ENCODE data around the gene GDI1. TPM values are rescaled to one million over a fixed set of nuclear protein-coding genes. Genes with fewer than 3 reads are reported as not detected.

The GDI1 gene
- total and polyA plus RNA-seq, 10 of the 15 experiments (the other 5 are each of a cell fraction or from before 2014, with no cell fraction given), result 0.92 to 102 (median 49.6) TPM

DNA sequence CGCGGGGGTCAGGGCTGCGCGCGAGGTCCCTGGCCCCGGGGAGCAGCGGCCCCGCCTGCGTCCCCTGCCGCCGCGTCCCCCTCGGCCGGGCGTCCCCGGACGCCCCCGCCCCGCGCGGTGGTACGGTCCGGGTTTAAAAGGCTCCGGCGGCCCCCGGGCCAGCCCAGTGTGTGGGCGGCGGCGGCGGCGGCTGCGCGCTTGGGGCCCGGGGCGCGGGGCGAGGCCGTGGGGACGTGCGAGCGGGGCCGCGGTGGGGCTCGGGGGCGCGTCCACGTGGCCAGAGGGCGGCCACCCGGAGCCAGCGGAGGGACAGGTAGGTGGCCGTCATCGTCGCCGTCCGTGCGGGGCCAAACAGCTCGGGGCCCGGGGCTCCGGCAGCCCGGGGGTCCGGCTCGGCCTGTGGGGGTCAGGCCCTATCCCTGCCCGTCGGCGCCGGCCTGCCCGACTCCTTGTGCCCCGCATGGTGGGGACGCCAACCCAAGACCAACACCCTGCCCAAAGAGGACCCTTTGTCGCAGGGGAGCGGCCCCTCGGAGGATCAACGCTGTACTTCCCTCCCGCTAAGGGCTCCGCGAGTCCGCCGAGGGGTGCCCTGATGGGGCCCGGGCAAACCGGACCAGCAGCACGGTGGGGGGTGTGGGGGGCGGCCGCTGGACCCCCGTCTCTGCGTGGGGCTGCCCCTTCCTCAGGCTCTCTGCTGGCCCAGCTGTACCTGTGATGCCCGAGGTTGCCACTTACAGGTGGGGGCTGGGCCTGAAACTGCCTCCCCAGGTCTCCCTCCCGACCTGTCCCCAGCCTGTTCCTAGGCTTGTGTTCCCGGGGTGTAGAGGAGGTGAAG is 21.4 kb downstream of the GDI1 start, which contains the start of gene PLXNA3:
Gene PLXNA3, plus strand, starts transcription at position 166 of the 838 bp plus-strand sequence. CDS start 1,903 bp downstream, outside the sequence.
- Histone ChIP-seq H3K4me2 (ENCODE audit: control insufficient read depth, insufficient read depth) (peak within 1 kb of the TSS; percentile 54; the same call in 1 of the 2 replicates), H3K4me1 (ENCODE audit: control insufficient read depth, insufficient read depth, low read length) (no peaks in the 10 kb centered on the region), H3K79me2 (ENCODE audit: control insufficient read depth, insufficient read depth, low read length) (peaks cover 9% of the 10 kb centered on the region), H4K20me1 (ENCODE audit: control insufficient read depth, insufficient read depth) (no peaks in the 10 kb centered on the region), H3K27ac (ENCODE audit: control insufficient read depth, insufficient read depth) (peak within 1 kb of the TSS; percentile 61), H2AFZ (ENCODE audit: control insufficient read depth, low read depth, low read length) (peak within 1 kb of the TSS; percentile 33), H3K36me3 (ENCODE audit: control insufficient read depth in 2 of 2, insufficient read depth in 2 of 2, low read length in 1 of 2) (no peaks in the 10 kb centered on the region), H3K27me3 (replicated peaks in 1 of 2; ENCODE audit: control insufficient read depth in 2 of 2, insufficient read depth in 2 of 2, low read length in 1 of 2) (no peaks in the 10 kb centered on the region), H3K9ac (ENCODE audit: control insufficient read depth, insufficient read depth, low read length) (peak within 1 kb of the TSS; percentile 56), H3K9me3 (replicated peaks; ENCODE audit: control insufficient read depth, insufficient read depth, low read length) (no peaks in the 10 kb centered on the region; the same call in 2 of the 3 replicates), H3K4me3 (peak within 1 kb of the TSS; percentile 77)
- ATAC-seq (peak; percentile 76), FAIRE-seq (no peak), DNase-seq (ENCODE audit: low read depth, low spot score) (no peak)
- 36% methylated on average over 43 of the region's 88 CpGs for WGBS (ENCODE audit: insufficient coverage, insufficient replicate concordance, low lambda C conversion rate, missing lambda C conversion rate)
- ChIA-PET POLR2A (interaction anchor here (0.5 to 1.0 kb wide), 6 partner anchors 12 to 704 kb away, joined by 3 to 4 read pairs (median 4); partner anchors contain the start of gene UBL4A), CTCF (interaction anchor here (0.6 to 1.4 kb wide), 3 partner anchors 69 to 85 kb away, joined by 3 to 4 read pairs (median 3); no protein-coding TSS in a partner anchor), SMC1A (ENCODE audit: uncharacterized antibody, unreplicated experiment) (interaction anchor here (1.1 kb wide), 1 partner anchor 68 kb away, joined by 3 read pairs; no protein-coding TSS in a partner anchor), RAD21 (ENCODE audit: unreplicated experiment) (no interaction called here)
- no TSS peak for BruUV-seq (replicated peaks)
- in situ Hi-C loops (cut with MboI), result no loop called here
- intact Hi-C loops (cut with micrococcal nuclease; ENCODE audit: unreplicated experiment), result no loop called here
- TF ChIP-seq MXI1 (IDR thresholded peaks at IDR 0.05; ENCODE audit: low read depth, low read length) (no peak), MYC (IDR thresholded peaks at IDR 0.05; ENCODE audit: insufficient read depth, insufficient read length, insufficient replicate concordance, low read length, severe bottlenecking) (no peak), FOS (IDR thresholded peaks at IDR 0.05; ENCODE audit: borderline replicate concordance, extremely low read depth, insufficient read length) (no peak), SIN3A (IDR thresholded peaks at IDR 0.05; ENCODE audit: low read depth, low read length) (no peak), EP300 (IDR thresholded peaks at IDR 0.05; ENCODE audit: borderline replicate concordance in 1 of 2, control insufficient read depth in 1 of 2, low read depth in 2 of 2, low read length in 2 of 2) (no peak), RCOR1 (conservative IDR thresholded peaks at IDR 0.05; ENCODE audit: low read depth, low read length) (no peak), CBX3 (IDR thresholded peaks at IDR 0.05; ENCODE audit: borderline replicate concordance, low read depth) (no peak), STAT1 (conservative IDR thresholded peaks at IDR 0.05) (no peak), NR2C1 (IDR thresholded peaks at IDR 0.05) (0 out of 2 replicates have a peak, but pooled peaks have one; percentile 19), HDAC2 (IDR thresholded peaks at IDR 0.05) (no peak)
- TF ChIP-seq, protein P1, sequence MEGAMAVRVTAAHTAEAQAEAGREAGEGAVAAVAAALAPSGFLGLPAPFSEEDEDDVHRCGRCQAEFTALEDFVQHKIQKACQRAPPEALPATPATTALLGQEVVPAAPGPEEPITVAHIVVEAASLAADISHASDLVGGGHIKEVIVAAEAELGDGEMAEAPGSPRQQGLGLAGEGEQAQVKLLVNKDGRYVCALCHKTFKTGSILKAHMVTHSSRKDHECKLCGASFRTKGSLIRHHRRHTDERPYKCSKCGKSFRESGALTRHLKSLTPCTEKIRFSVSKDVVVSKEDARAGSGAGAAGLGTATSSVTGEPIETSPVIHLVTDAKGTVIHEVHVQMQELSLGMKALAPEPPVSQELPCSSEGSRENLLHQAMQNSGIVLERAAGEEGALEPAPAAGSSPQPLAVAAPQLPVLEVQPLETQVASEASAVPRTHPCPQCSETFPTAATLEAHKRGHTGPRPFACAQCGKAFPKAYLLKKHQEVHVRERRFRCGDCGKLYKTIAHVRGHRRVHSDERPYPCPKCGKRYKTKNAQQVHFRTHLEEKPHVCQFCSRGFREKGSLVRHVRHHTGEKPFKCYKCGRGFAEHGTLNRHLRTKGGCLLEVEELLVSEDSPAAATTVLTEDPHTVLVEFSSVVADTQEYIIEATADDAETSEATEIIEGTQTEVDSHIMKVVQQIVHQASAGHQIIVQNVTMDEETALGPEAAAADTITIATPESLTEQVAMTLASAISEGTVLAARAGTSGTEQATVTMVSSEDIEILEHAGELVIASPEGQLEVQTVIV (IDR thresholded peaks at IDR 0.05; ENCODE audit: borderline replicate concordance, partially characterized antibody), result no peak
- TF ChIP-seq, protein P2, sequence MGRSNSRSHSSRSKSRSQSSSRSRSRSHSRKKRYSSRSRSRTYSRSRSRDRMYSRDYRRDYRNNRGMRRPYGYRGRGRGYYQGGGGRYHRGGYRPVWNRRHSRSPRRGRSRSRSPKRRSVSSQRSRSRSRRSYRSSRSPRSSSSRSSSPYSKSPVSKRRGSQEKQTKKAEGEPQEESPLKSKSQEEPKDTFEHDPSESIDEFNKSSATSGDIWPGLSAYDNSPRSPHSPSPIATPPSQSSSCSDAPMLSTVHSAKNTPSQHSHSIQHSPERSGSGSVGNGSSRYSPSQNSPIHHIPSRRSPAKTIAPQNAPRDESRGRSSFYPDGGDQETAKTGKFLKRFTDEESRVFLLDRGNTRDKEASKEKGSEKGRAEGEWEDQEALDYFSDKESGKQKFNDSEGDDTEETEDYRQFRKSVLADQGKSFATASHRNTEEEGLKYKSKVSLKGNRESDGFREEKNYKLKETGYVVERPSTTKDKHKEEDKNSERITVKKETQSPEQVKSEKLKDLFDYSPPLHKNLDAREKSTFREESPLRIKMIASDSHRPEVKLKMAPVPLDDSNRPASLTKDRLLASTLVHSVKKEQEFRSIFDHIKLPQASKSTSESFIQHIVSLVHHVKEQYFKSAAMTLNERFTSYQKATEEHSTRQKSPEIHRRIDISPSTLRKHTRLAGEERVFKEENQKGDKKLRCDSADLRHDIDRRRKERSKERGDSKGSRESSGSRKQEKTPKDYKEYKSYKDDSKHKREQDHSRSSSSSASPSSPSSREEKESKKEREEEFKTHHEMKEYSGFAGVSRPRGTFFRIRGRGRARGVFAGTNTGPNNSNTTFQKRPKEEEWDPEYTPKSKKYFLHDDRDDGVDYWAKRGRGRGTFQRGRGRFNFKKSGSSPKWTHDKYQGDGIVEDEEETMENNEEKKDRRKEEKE (IDR thresholded peaks at IDR 0.05), result peak; percentile 90
- TF ChIP-seq, protein P3, sequence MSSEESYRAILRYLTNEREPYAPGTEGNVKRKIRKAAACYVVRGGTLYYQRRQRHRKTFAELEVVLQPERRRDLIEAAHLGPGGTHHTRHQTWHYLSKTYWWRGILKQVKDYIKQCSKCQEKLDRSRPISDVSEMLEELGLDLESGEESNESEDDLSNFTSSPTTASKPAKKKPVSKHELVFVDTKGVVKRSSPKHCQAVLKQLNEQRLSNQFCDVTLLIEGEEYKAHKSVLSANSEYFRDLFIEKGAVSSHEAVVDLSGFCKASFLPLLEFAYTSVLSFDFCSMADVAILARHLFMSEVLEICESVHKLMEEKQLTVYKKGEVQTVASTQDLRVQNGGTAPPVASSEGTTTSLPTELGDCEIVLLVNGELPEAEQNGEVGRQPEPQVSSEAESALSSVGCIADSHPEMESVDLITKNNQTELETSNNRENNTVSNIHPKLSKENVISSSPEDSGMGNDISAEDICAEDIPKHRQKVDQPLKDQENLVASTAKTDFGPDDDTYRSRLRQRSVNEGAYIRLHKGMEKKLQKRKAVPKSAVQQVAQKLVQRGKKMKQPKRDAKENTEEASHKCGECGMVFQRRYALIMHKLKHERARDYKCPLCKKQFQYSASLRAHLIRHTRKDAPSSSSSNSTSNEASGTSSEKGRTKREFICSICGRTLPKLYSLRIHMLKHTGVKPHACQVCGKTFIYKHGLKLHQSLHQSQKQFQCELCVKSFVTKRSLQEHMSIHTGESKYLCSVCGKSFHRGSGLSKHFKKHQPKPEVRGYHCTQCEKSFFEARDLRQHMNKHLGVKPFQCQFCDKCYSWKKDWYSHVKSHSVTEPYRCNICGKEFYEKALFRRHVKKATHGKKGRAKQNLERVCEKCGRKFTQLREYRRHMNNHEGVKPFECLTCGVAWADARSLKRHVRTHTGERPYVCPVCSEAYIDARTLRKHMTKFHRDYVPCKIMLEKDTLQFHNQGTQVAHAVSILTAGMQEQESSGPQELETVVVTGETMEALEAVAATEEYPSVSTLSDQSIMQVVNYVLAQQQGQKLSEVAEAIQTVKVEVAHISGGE (CRISPR knock-in tag; IDR thresholded peaks at IDR 0.05), result no peak
